ENCODE measurements around the gene IFNA21.
"Not testable (repeated sequence)": the region's sequence is repeated elsewhere in the genome, so short reads cannot be mapped to it uniquely, and the experiment has no call there.

IFNA21 gene

DNA sequence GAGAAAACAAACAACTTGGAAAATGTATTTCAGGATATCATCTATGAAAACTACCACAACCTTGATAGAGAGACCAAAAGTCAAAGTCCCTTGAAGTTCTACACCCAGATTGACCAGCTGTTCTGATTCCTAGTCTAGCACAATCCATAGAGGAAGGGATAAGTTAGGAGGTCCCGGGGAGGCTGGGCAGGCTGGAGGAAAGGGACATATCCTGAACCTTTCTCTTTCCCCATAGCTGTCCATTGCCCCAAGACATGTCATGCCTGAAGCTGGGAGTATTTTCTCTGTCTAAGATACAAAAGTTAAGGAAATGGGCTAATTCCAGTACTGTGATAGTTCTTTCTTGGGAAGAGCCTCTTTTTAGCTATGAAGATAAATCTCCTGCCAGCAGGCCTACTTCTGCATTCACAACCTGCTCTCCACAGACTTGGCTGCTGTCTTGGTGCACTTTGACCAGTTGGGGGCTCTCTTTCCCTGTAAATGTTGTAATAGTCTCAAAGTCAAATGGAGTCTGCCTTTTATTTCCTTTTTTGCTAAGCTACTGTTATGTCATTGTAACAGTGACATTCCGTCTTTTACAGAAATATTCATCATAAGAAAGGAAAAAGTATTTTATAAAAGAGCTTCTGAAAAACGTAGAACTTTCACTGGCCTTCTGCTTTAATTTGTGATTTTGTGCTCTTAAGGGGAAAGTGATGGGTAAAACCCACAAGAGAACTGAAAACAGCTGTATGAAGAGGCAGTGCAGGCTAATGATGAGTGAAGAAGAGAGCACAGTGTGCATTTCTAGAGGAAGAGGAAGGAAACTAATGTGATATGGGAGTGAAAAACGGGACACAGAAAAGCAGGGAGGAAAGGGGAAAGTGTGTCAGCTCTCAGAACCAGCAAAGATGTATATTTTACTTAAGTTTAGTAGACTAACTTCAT, 16.6 kb upstream of the IFNA21 start:
- not testable (repeated sequence) for DNase-seq (ENCODE audit: extremely low read depth, low read depth)
- TF ChIP-seq, protein P1, sequence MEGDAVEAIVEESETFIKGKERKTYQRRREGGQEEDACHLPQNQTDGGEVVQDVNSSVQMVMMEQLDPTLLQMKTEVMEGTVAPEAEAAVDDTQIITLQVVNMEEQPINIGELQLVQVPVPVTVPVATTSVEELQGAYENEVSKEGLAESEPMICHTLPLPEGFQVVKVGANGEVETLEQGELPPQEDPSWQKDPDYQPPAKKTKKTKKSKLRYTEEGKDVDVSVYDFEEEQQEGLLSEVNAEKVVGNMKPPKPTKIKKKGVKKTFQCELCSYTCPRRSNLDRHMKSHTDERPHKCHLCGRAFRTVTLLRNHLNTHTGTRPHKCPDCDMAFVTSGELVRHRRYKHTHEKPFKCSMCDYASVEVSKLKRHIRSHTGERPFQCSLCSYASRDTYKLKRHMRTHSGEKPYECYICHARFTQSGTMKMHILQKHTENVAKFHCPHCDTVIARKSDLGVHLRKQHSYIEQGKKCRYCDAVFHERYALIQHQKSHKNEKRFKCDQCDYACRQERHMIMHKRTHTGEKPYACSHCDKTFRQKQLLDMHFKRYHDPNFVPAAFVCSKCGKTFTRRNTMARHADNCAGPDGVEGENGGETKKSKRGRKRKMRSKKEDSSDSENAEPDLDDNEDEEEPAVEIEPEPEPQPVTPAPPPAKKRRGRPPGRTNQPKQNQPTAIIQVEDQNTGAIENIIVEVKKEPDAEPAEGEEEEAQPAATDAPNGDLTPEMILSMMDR (IDR thresholded peaks at IDR 0.05; ENCODE audit: low read depth, low read length) = peak; percentile 27

GRCh38 chr9:21174671-21175070, 8.2 kb upstream of the IFNA21 start:
- DNase-seq (ENCODE audit: extremely low read depth, low read depth) = no peak
- TF ChIP-seq, protein P1 (IDR thresholded peaks at IDR 0.05; ENCODE audit: low read depth, low read length) = no peak

- DNase-seq (ENCODE audit: extremely low read depth, low read depth) = no peak
- TF ChIP-seq, protein P1 (IDR thresholded peaks at IDR 0.05; ENCODE audit: low read depth, low read length) = no peak
Measured at GRCh38 chr9:21172156-21172555, 5.7 kb upstream of the IFNA21 start.

GRCh38 chr9:21171351-21171750, 4.9 kb upstream of the IFNA21 start:
- TF ChIP-seq, protein P1 (IDR thresholded peaks at IDR 0.05; ENCODE audit: low read depth, low read length) = no peak
- no peak for DNase-seq (ENCODE audit: extremely low read depth, low read depth)

GRCh38 chr9:21165516-21165915, 944 bp downstream of the IFNA21 start:
- TF ChIP-seq, protein P1 (IDR thresholded peaks at IDR 0.05; ENCODE audit: low read depth, low read length) = no peak
- no peak for DNase-seq (ENCODE audit: extremely low read depth, low read depth)

GRCh38 chr9:21160178-21160577, 6.3 kb downstream of the IFNA21 start:
- no peak for DNase-seq (ENCODE audit: extremely low read depth, low read depth)
- TF ChIP-seq, protein P1 (IDR thresholded peaks at IDR 0.05; ENCODE audit: low read depth, low read length) = no peak

- TF ChIP-seq, protein P1 (IDR thresholded peaks at IDR 0.05; ENCODE audit: low read depth, low read length) = no peak
- DNase-seq (ENCODE audit: extremely low read depth, low read depth) = no peak
Measured at GRCh38 chr9:21155501-21155900, 11.0 kb downstream of the IFNA21 start.
